ENCODE results near the gene LRMDA.

Gene LRMDA

GRCh38 chr10:76209135-76209534, 777.7 kb downstream of the LRMDA start:
- DNase-seq (ENCODE audit: low spot score): no peak

DNA sequence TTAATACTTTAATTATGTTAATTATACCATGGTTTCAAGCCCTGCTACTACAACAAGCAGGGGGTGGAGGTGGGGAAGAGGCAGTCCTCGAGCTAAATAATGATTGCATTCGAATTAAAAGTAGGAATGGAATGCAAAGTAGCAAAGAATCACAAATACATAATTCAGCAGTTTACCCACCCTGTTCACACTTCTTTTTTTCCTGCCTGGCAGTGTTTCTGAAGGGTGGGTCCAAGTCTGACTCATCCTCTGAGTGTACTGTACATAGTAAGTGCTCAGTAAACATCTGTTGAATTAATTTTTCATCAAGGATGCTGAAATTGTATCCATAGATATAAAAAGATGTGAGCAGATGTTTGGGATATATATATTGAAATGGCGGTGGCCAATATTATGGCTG, 778.8 kb downstream of the LRMDA start:
- no peak for DNase-seq (ENCODE audit: low spot score)

DNA sequence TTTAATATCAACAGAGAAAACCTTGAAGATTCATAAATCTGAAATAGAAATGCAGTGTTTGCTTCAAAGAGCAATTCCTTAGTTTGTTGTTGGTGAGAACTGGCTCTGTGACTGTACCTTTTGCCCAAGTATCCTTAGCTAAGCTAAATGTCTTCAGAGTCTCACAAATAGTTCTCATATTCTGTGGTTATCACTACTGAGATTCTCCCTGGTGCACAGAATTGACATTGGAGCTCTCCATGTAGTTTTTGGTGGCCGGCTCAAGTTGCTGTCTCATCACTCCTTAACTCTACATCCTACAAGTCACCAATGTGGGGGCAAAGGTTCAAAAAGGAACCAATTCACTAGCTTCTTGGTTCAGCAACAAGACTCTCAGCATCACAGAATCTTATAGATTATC, 780.3 kb downstream of the LRMDA start:
- no peak for DNase-seq (ENCODE audit: low spot score)

GRCh38 chr10:76213876-76214275, 782.5 kb downstream of the LRMDA start:
- no peak for DNase-seq (ENCODE audit: low spot score)

- no peak for DNase-seq (ENCODE audit: low spot score)
Observed at GRCh38 chr10:76218035-76218434, 786.6 kb downstream of the LRMDA start.

DNA sequence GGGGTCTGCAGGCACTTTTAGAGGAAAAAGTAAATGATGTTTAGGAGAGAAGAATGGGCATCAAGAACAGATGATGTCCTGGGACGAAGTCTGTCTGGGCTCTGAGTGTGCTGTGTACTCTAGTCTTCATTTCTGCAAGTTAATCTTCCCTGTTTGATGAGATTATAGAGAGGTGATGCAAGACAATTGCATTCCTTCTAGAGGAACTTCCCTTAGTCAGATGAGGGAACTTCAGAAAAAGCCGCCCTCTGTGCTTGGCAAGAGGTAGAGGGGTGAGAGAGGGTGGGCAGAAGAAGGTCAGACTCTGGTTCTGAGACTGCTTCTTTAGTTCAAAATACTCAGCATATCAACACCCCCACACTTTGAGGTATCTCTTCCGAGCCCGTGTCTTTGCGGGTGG, 797.9 kb downstream of the LRMDA start:
- DNase-seq (ENCODE audit: low spot score): no peak

- DNase-seq (ENCODE audit: low spot score): no peak
Observed at GRCh38 chr10:76230921-76231285, 799.5 kb downstream of the LRMDA start.

GRCh38 chr10:76231286-76231934, 800.0 kb downstream of the LRMDA start:
- DNase-seq (ENCODE audit: low spot score): no peak

- no peak for DNase-seq (ENCODE audit: low spot score)
Observed at GRCh38 chr10:76234499-76235226, 803.2 kb downstream of the LRMDA start.

GRCh38 chr10:76236356-76236755, 804.9 kb downstream of the LRMDA start:
- no peak for DNase-seq (ENCODE audit: low spot score)

- no peak for DNase-seq (ENCODE audit: low spot score)
Observed at GRCh38 chr10:76242956-76243355, 811.5 kb downstream of the LRMDA start.

DNA sequence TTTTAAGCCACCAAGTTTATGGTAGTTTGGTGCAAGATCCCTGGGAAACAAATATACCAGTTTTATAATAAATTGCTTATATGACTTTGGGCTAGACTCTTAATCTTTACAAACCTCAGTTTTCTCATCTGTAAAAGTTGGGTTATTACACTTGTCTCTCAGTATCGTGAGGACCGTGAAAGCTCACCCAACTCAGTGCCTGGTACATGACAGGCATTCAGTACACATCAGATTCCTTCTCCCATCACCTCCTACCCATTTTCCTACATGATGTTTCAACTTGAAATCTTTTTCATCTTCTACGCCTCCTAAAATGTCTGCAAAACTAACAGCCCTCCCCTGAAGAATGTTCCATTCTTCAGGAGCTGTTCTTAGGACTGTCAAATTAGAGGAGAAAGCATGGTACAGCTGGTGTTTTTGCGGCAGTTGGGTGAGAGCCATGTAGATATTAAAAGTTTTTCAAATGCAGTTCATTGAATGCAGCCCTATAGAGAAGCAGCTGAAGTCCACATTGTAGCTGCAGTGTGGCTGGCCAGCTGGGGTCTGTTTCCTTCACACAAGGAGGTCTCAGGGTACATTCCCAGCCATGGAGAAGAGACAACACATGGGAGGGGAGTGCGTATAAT, 812.8 kb downstream of the LRMDA start:
- no peak for DNase-seq (ENCODE audit: low spot score)

- DNase-seq (ENCODE audit: low spot score): no peak
Observed at GRCh38 chr10:76245951-76246495, 814.6 kb downstream of the LRMDA start.

- no peak for DNase-seq (ENCODE audit: low spot score)
Observed at GRCh38 chr10:76248649-76249200, 817.3 kb downstream of the LRMDA start.

DNA sequence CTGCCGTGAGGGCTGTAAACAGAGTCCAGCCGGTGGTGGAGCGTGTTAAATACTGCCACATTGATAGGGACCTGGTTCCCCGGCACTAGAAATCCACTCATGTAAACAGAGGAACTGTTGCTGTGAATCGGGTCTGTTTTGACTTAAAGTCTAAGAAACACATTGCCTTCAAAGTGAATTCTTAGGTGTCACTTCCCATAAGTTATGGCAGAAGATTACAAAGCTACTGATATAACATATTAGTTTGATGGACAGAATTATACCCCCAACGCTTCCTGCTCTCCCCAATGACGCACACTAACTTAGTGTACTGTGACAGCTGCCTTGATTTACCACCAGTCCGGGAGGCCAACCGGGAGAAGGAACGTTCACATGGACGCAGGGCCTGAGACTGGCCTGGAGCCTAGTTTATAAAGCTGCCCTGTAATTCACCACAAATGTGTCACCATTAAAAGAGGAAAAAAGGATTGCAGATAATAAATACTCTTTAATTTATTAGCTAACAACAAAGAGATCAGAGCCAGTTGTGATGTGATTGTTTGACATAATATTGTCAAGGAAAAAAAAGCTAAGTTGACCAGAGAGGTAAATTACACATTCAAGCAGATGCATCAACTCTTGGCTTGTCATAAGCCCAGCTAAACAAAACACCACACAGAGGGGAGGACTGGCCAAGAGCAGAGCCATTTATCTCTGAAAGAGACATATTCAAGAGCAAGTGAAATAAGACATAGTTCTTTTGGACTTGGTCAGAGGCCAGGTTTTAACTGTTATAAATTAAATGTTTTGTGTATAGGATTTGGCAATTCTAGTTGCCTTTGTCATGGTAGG, 820.6 kb downstream of the LRMDA start:
- no peak for DNase-seq (ENCODE audit: low spot score)

DNA sequence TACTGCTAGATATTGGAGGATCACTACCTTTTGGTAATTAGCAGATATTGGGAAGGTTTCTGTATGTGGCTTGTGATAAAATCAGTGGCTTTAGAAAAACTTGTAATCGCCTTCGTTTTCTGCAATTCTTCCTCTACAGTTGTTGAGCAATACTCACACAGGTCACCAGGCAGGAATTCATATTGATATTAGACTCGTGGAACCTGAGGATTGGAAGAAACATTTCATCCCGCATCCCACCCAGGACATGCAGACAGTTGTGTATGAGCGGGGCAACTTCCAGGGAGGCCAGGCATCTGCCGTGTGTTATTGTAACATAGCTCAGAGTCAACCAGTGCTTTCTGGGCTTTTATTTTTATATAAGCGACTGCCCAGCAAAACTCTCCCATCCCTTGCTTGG, 821.3 kb downstream of the LRMDA start:
- no peak for DNase-seq (ENCODE audit: low spot score)

GRCh38 chr10:76255241-76255640, 823.8 kb downstream of the LRMDA start:
- DNase-seq (ENCODE audit: low spot score): no peak

- no peak for DNase-seq (ENCODE audit: low spot score)
Observed at GRCh38 chr10:76257816-76258215, 826.4 kb downstream of the LRMDA start.

- no peak for DNase-seq (ENCODE audit: low spot score)
Observed at GRCh38 chr10:76265441-76266113, 834.2 kb downstream of the LRMDA start.

- no peak for DNase-seq (ENCODE audit: low spot score)
Observed at GRCh38 chr10:76268530-76268929, 837.1 kb downstream of the LRMDA start.

- no peak for DNase-seq (ENCODE audit: low spot score)
Observed at GRCh38 chr10:76268954-76269353, 837.5 kb downstream of the LRMDA start.

Measured in germinal center (tissue), 1 donor.